Activated T-cell treated with anti-CD3 and anti-CD28 coated beads, Interleukin-2, amount 50 U/mL, for 4 hours (primary cell): ENCODE measurements around the gene TSPOAP1. TPM values are rescaled to one million over a fixed set of nuclear protein-coding genes. Genes with fewer than 3 reads are reported as not detected.

ENCODE experiments used
- ATAC-seq, 2 donors: fragments of 200-7000 bp; cut with Tn5 transposase; one replicate each; pipeline ENCODE4 v1.10.0; 2021
- DNase-seq: peaks from one replicate; pipeline ENCODE4 v3.0.0-alpha.2; 2020
- H3K27me3 Mint-ChIP-seq: one replicate; pipeline ENCODE4 v1.8.0; 2021; ENCODE audit warnings: low read depth, mixed read lengths
- H3K36me3 Mint-ChIP-seq: one replicate; pipeline ENCODE4 v1.8.0; 2022; ENCODE audit warnings: mixed read lengths; ENCODE audit not compliant: insufficient read depth
- H3K4me1 Mint-ChIP-seq: one replicate; pipeline ENCODE4 v1.8.0; 2021; ENCODE audit warnings: low read depth, mixed read lengths
- H3K4me3 Mint-ChIP-seq: one replicate; pipeline ENCODE4 v1.8.0; 2021; ENCODE audit warnings: mild to moderate bottlenecking, moderate library complexity, mixed read lengths
- H3K9me3 Mint-ChIP-seq: one replicate; pipeline ENCODE4 v1.8.0; 2021; ENCODE audit warnings: mixed read lengths
- total RNA-seq, 3 donors: library from RNA; stranded (reverse); gene quantifications; one replicate each; pipeline ENCODE4 v1.2.1, GENCODE V29; 2021

Gene TSPOAP1
- total RNA-seq, 3 donors from 2014 or later = 38.6 to 49.6 (median 43.2) TPM

GRCh38 chr17:58314706-58315015 lies 13.9 kb downstream of the TSPOAP1 start:
- no peaks in the 10 kb centered on the region for H3K9me3 Mint-ChIP-seq
- no peak for DNase-seq

GRCh38 chr17:58313815-58314705 lies 14.5 kb downstream of the TSPOAP1 start:
- Mint-ChIP-seq H3K4me1 (peaks cover 14% of the 10 kb centered on the region), H3K9me3 (no peaks in the 10 kb centered on the region), H3K4me3 (no peak overlapping the region), H3K27me3 (no peaks in the 10 kb centered on the region), H3K36me3 (peaks cover 8% of the 10 kb centered on the region)
- ATAC-seq (no peak), DNase-seq (no peak)

More at GRCh38 chr17:58314706-58315015, 13.9 kb downstream of the TSPOAP1 start:
- peaks cover 7% of the 10 kb centered on the region for H3K36me3 Mint-ChIP-seq
- H3K4me3 Mint-ChIP-seq = no peak overlapping the region
- ATAC-seq = no peak
- H3K4me1 Mint-ChIP-seq = peaks cover 14% of the 10 kb centered on the region
- H3K27me3 Mint-ChIP-seq = no peaks in the 10 kb centered on the region

- ATAC-seq (no peak), DNase-seq (no peak)
- Mint-ChIP-seq H3K27me3 (no peaks in the 10 kb centered on the region), H3K36me3 (peaks cover 8% of the 10 kb centered on the region), H3K9me3 (no peaks in the 10 kb centered on the region), H3K4me3 (no peak overlapping the region), H3K4me1 (peaks cover 7% of the 10 kb centered on the region)
Observed at GRCh38 chr17:58312829-58313228, 15.8 kb downstream of the TSPOAP1 start.

- DNase-seq (no peak), ATAC-seq (no peak)
- Mint-ChIP-seq H3K4me3 (no peak overlapping the region), H3K36me3 (peaks cover 11% of the 10 kb centered on the region), H3K4me1 (no peaks in the 10 kb centered on the region), H3K27me3 (no peaks in the 10 kb centered on the region), H3K9me3 (no peaks in the 10 kb centered on the region)
Observed at GRCh38 chr17:58312021-58312630, 16.5 kb downstream of the TSPOAP1 start.

- ATAC-seq = no peak
Observed at GRCh38 chr17:58311429-58311894, 17.1 kb downstream of the TSPOAP1 start.

GRCh38 chr17:58310511-58311428 lies 17.8 kb downstream of the TSPOAP1 start:
- no peaks in the 10 kb centered on the region for H3K4me1 Mint-ChIP-seq
- H3K9me3 Mint-ChIP-seq = no peaks in the 10 kb centered on the region
- no peaks in the 10 kb centered on the region for H3K27me3 Mint-ChIP-seq
- ATAC-seq = no peak
- DNase-seq = no peak
- no peak overlapping the region for H3K4me3 Mint-ChIP-seq
- H3K36me3 Mint-ChIP-seq = peaks cover 14% of the 10 kb centered on the region

More at GRCh38 chr17:58311429-58311894, 17.1 kb downstream of the TSPOAP1 start:
- no peak for DNase-seq
- Mint-ChIP-seq H3K4me1 (no peaks in the 10 kb centered on the region), H3K36me3 (peaks cover 14% of the 10 kb centered on the region), H3K9me3 (no peaks in the 10 kb centered on the region), H3K4me3 (no peak overlapping the region), H3K27me3 (no peaks in the 10 kb centered on the region)

GRCh38 chr17:58309918-58310259 lies 18.7 kb downstream of the TSPOAP1 start:
- no peaks in the 10 kb centered on the region for H3K27me3 Mint-ChIP-seq
- ATAC-seq (no peak), DNase-seq (no peak)
- H3K9me3 Mint-ChIP-seq = no peaks in the 10 kb centered on the region
- H3K4me3 Mint-ChIP-seq = no peak overlapping the region
- H3K4me1 Mint-ChIP-seq = no peaks in the 10 kb centered on the region
- H3K36me3 Mint-ChIP-seq = peaks cover 9% of the 10 kb centered on the region

- no peak overlapping the region for H3K4me3 Mint-ChIP-seq
- H3K36me3 Mint-ChIP-seq = peaks cover 9% of the 10 kb centered on the region
- H3K27me3 Mint-ChIP-seq = no peaks in the 10 kb centered on the region
- no peak for DNase-seq
- H3K4me1 Mint-ChIP-seq = no peaks in the 10 kb centered on the region
- ATAC-seq = no peak
- H3K9me3 Mint-ChIP-seq = no peaks in the 10 kb centered on the region
Observed at GRCh38 chr17:58308985-58309917, 19.3 kb downstream of the TSPOAP1 start.

GRCh38 chr17:58308173-58308984 lies 20.2 kb downstream of the TSPOAP1 start:
- no peaks in the 10 kb centered on the region for H3K9me3 Mint-ChIP-seq
- no peak for DNase-seq
- no peak for ATAC-seq
- H3K4me1 Mint-ChIP-seq = no peaks in the 10 kb centered on the region
- H3K27me3 Mint-ChIP-seq = no peaks in the 10 kb centered on the region
- H3K36me3 Mint-ChIP-seq = peaks cover 9% of the 10 kb centered on the region
- H3K4me3 Mint-ChIP-seq = no peak overlapping the region

GRCh38 chr17:58307468-58308172 lies 21.0 kb downstream of the TSPOAP1 start:
- ATAC-seq (no peak), DNase-seq (no peak)
- no peak overlapping the region for H3K4me3 Mint-ChIP-seq
- H3K36me3 Mint-ChIP-seq = peaks cover 9% of the 10 kb centered on the region
- no peaks in the 10 kb centered on the region for H3K27me3 Mint-ChIP-seq
- H3K9me3 Mint-ChIP-seq = no peaks in the 10 kb centered on the region
- no peaks in the 10 kb centered on the region for H3K4me1 Mint-ChIP-seq

GRCh38 chr17:58306131-58306951 lies 22.3 kb downstream of the TSPOAP1 start:
- ATAC-seq (no peak), DNase-seq (no peak)
- peaks cover 9% of the 10 kb centered on the region for H3K36me3 Mint-ChIP-seq
- H3K9me3 Mint-ChIP-seq = no peaks in the 10 kb centered on the region
- no peak overlapping the region for H3K4me3 Mint-ChIP-seq
- no peaks in the 10 kb centered on the region for H3K4me1 Mint-ChIP-seq
- H3K27me3 Mint-ChIP-seq = no peaks in the 10 kb centered on the region

GRCh38 chr17:58305626-58306025 lies 23.0 kb downstream of the TSPOAP1 start:
- DNase-seq = no peak
- peaks cover 9% of the 10 kb centered on the region for H3K36me3 Mint-ChIP-seq
- H3K4me1 Mint-ChIP-seq = no peaks in the 10 kb centered on the region
- ATAC-seq = no peak
- no peaks in the 10 kb centered on the region for H3K27me3 Mint-ChIP-seq
- H3K9me3 Mint-ChIP-seq = no peaks in the 10 kb centered on the region
- H3K4me3 Mint-ChIP-seq = no peak overlapping the region
